ENCODE measurements around the gene TTC29.

TTC29 gene

DNA sequence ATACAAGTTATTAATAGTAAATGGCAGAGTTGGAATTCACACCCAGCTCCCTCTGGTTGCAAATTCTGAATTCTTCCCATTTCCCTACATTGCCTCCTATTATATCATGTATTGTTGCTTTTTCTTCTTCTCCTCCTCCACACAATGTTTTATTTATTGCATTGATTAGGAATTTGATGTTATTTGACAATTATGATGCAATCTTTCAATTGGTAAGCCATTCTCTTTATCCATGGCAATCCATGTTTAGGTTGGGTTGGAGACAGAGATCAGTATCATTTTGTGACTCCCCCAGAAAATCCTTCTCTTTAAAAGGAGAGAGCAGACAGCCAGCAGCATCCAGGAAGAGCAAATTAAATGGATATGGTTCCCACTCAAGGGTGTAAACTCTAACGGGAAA is 30.5 kb downstream of the TTC29 start (continued):
- no peak for TF ChIP-seq KLF8 (tag by site-specific recombination; IDR thresholded peaks at IDR 0.05)
- TF ChIP-seq ZNF239 (tag by site-specific recombination; IDR thresholded peaks at IDR 0.05): no peak
- no peak for TF ChIP-seq ZNF843 (tag by site-specific recombination; IDR thresholded peaks at IDR 0.05)
- TF ChIP-seq IKZF3 (tag by site-specific recombination; IDR thresholded peaks at IDR 0.05): no peak
- no peak for TF ChIP-seq ZNF133 (tag by site-specific recombination; IDR thresholded peaks at IDR 0.05)
- TF ChIP-seq, protein P1, sequence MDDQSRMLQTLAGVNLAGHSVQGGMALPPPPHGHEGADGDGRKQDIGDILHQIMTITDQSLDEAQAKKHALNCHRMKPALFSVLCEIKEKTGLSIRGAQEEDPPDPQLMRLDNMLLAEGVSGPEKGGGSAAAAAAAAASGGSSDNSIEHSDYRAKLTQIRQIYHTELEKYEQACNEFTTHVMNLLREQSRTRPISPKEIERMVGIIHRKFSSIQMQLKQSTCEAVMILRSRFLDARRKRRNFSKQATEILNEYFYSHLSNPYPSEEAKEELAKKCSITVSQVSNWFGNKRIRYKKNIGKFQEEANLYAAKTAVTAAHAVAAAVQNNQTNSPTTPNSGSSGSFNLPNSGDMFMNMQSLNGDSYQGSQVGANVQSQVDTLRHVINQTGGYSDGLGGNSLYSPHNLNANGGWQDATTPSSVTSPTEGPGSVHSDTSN (CRISPR knock-in tag; IDR thresholded peaks at IDR 0.05): no peak
- TF ChIP-seq ATF2 (tag by site-specific recombination; IDR thresholded peaks at IDR 0.05; ENCODE audit: low read depth): no peak
- no peak for TF ChIP-seq ZNF548 (tag by site-specific recombination; IDR thresholded peaks at IDR 0.05)

- ChIA-PET CTCF (interaction anchor here (1.1 kb wide), 1 partner anchor 105 kb away, joined by 3 read pairs; no protein-coding TSS in a partner anchor), POLR2A (no interaction called here)
- H3K27ac ChIP-seq (ENCODE audit: extremely low read depth, low read depth, low read length): no peak overlapping the region
- no peaks in the 10 kb centered on the region for H3K9me3 ChIP-seq (ENCODE audit: control insufficient read depth, insufficient read depth, low read depth, low read length)
- H3K4me1 ChIP-seq (ENCODE audit: control insufficient read depth, insufficient read depth, low read length): no peaks in the 10 kb centered on the region
- no peak overlapping the region for H3K4me3 ChIP-seq (ENCODE audit: low read depth, low read length)
- no peak for TF ChIP-seq ZNF76 (tag by site-specific recombination; IDR thresholded peaks at IDR 0.05; ENCODE audit: borderline replicate concordance, low read depth)
- TF ChIP-seq ZNF692 (tag by site-specific recombination; IDR thresholded peaks at IDR 0.05): no peak
- no peak for TF ChIP-seq ZNF580 (tag by site-specific recombination; IDR thresholded peaks at IDR 0.05)
- no peak for TF ChIP-seq ZBTB20 (tag by site-specific recombination; IDR thresholded peaks at IDR 0.05)
- TF ChIP-seq ZNF521 (tag by site-specific recombination; IDR thresholded peaks at IDR 0.05): no peak
- TF ChIP-seq GLIS2 (tag by site-specific recombination; IDR thresholded peaks at IDR 0.05): no peak
- TF ChIP-seq ZNF23 (tag by site-specific recombination; IDR thresholded peaks at IDR 0.05; ENCODE audit: borderline replicate concordance): no peak
- no peak for TF ChIP-seq ZNF585B (tag by site-specific recombination; IDR thresholded peaks at IDR 0.05)
- TF ChIP-seq ZNF140 (tag by site-specific recombination; IDR thresholded peaks at IDR 0.05): no peak
- H3K36me3 ChIP-seq (ENCODE audit: control insufficient read depth in 2 of 2, insufficient read depth in 1 of 2, low read length in 2 of 2): no peaks in the 10 kb centered on the region
Measured at GRCh38 chr4:146900295-146900694, 45.4 kb downstream of the TTC29 start.

GRCh38 chr4:146890301-146890700 is 55.4 kb downstream of the TTC29 start:
- Histone ChIP-seq H3K4me3 (ENCODE audit: low read depth, low read length) (no peak overlapping the region), H3K9me3 (ENCODE audit: control insufficient read depth, insufficient read depth, low read depth, low read length) (no peaks in the 10 kb centered on the region), H3K36me3 (ENCODE audit: control insufficient read depth in 2 of 2, insufficient read depth in 1 of 2, low read length in 2 of 2) (no peaks in the 10 kb centered on the region), H3K27ac (ENCODE audit: extremely low read depth, low read depth, low read length) (no peak overlapping the region), H3K4me1 (ENCODE audit: control insufficient read depth, insufficient read depth, low read length) (no peaks in the 10 kb centered on the region)
- POLR2A ChIA-PET: no interaction called here
- CTCF ChIA-PET: no interaction called here
- no peak for TF ChIP-seq KLF8 (tag by site-specific recombination; IDR thresholded peaks at IDR 0.05)
- no peak for TF ChIP-seq ZNF202 (tag by site-specific recombination; IDR thresholded peaks at IDR 0.05; ENCODE audit: borderline replicate concordance)
- TF ChIP-seq ZNF155 (tag by site-specific recombination; IDR thresholded peaks at IDR 0.05): no peak
- TF ChIP-seq ZNF248 (tag by site-specific recombination; IDR thresholded peaks at IDR 0.05): no peak
- no peak for TF ChIP-seq TCF7L2 (IDR thresholded peaks at IDR 0.05; ENCODE audit: borderline replicate concordance, low read depth, low read length)
- TF ChIP-seq ZNF792 (tag by site-specific recombination; IDR thresholded peaks at IDR 0.05): no peak
- TF ChIP-seq TRIM28 (IDR thresholded peaks at IDR 0.05; ENCODE audit: borderline replicate concordance, low read length): no peak
- TF ChIP-seq ZNF398 (tag by site-specific recombination; IDR thresholded peaks at IDR 0.05): no peak

Measured in HEK293 (cell line).